ENCODE data around the gene SSTR1. TPM values are rescaled to one million over a fixed set of nuclear protein-coding genes. Genes with fewer than 3 reads are reported as not detected.

Gene SSTR1
- total RNA-seq, 2 experiments from 2014 or later: not detected

DNA sequence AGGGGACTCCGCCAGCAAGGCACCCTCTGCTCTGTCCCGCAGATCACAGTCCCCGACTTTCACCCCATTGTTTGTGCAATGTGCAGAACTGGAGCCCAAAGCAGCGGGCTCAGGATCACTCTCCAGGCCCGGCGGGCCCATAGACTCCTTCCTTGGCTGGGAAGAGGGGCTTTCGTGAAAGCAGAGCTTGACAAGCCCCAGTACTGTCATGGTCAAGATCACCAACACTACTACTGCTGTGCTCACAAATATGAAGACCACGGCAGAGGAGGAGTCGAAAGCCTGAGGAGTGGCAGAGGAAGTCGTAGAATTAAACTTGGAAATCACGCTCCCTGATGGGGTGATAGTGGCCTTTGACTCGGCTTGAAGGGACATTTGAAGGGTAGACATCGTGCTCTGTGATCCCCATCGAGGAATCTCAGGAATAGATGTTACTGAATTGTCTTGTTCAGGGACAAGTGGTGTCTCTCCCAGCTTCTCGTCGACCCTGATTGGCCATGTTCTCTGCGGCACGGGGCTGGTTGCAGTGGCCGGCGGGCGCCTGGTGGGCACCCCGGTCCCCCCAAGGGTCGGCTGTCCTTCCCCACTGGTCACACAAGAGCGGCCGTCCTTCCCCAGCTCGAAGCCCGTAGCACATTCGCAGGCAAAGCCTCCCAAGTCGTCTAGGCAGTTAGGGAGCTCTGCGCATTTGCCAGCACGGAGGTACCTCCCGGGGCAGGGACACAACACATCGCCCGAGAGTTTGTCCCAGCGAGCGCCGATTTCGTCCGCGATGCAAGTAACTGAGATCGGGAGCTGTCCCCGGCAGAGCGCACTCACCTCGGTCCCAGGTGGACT is 47.1 kb downstream of the SSTR1 start:
- peak; percentile 10 for DNase-seq
- ChIA-PET CTCF (no interaction called here), POLR2A (no interaction called here)
- no peaks in the 10 kb centered on the region for H3K9me3 Mint-ChIP-seq
- no peak overlapping the region for H3K27ac Mint-ChIP-seq
- intact Hi-C loops (cut with micrococcal nuclease): loop anchor here (5.0 kb wide), 1 partner anchor 47 kb away; the partner anchor contains the start of gene SSTR1
- H3K4me1 Mint-ChIP-seq (ENCODE audit: low read depth): peaks cover 6% of the 10 kb centered on the region
- H3K36me3 Mint-ChIP-seq: no peaks in the 10 kb centered on the region
- H3K4me3 Mint-ChIP-seq: peak overlapping the region; percentile 29
- H3K27me3 Mint-ChIP-seq: peaks cover 32% of the 10 kb centered on the region

DNA sequence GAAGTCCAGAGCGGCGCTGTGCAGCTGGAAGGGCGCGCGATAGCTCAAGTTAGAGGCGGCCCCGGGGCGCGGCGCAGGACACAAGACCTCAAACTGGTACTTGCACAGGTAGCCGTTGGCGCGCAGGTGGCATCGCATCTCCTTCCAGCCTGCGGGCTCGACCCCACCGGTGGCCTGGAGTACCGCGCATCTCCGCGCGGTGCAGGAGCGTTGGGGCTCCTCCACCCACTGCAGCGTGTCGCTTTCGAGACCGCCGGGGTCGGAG is 47.6 kb downstream of the SSTR1 start:
- H3K36me3 Mint-ChIP-seq: no peaks in the 10 kb centered on the region
- ChIA-PET CTCF (no interaction called here), POLR2A (no interaction called here)
- peaks cover 32% of the 10 kb centered on the region for H3K27me3 Mint-ChIP-seq
- intact Hi-C loops (cut with micrococcal nuclease): loop anchor here (5.0 kb wide), 1 partner anchor 48 kb away; the partner anchor contains the start of gene SSTR1
- H3K27ac Mint-ChIP-seq: no peak overlapping the region
- H3K9me3 Mint-ChIP-seq: no peaks in the 10 kb centered on the region
- peak; percentile 13 for DNase-seq
- peaks cover 6% of the 10 kb centered on the region for H3K4me1 Mint-ChIP-seq (ENCODE audit: low read depth)
- peak overlapping the region; percentile 29 for H3K4me3 Mint-ChIP-seq

DNA sequence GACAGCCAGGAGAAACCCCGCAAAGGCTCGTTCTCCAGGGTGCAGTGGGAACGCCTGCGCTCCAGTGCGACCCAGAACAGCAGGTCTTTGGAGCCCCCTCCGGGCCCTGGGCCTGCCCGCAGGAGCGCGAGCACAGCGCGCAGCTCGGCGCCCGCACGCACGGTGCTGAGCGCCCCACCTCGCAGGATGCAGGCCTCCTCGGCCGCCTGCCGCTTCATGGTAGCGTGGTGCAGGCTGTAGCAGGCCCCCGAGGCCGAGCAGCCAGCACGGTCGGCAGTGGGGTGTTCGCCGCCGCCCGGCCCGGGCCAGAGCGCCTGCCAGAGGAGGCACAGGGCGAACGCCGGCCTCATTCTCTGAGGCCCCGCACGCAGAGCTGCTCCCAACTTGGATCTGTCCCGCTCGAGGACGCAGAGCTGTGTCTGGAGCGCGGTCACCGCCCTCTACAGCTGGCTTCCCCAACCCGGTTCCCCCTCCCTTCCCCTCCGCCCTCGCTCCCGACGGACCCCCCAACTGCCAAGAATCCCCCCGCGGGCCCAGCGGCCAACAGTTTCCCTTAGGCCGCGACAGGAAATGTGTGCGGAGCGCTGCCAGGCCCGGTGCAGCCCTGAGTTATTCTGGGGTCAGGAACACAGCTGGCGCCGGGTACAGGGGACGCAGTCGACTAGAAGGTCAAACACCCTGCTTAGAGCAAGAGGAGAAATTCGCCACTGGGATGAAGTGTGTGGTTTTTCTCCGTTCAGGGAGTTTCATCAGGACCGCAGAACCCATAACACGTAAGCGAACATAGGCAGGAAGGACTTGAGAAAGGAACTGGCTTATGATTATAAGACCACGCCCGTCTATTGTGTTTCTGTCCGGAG is 48.2 kb downstream of the SSTR1 start, which contains the start of gene CLEC14A:
TSS of gene CLEC14A (minus strand) at position 421 of the 860 bp plus-strand sequence. CDS start at position 350, 71 bp downstream.
- DNase-seq: peak; percentile 12
- peaks cover 32% of the 10 kb centered on the region for H3K27me3 Mint-ChIP-seq
- no peak within 1 kb of the TSS for H3K27ac Mint-ChIP-seq
- CTCF ChIA-PET: no interaction called here
- H3K4me1 Mint-ChIP-seq (ENCODE audit: low read depth): peaks cover 6% of the 10 kb centered on the region
- intact Hi-C loops (cut with micrococcal nuclease): loop anchor here (5.0 kb wide), 1 partner anchor 49 kb away; the partner anchor contains the start of gene SSTR1
- H3K36me3 Mint-ChIP-seq: no peaks in the 10 kb centered on the region
- peak within 1 kb of the TSS; percentile 34 for H3K4me3 Mint-ChIP-seq
- no peaks in the 10 kb centered on the region for H3K9me3 Mint-ChIP-seq
- POLR2A ChIA-PET: no interaction called here

DNA sequence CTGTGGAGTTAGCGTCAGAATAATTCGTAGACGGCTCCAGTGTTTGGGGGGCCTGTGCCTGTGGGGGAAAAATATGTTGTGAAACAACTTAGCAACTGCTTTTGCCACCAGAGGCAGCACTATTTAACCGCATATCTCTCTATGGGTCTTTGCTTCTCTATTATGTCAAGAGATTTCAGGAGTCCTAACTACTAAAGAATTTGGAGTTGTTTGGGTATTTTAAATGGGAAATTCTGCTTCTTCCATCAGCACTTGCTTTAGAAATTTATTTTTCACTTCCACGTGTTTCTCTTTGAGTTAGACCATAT is 48.8 kb downstream of the SSTR1 start:
- peak overlapping the region; percentile 34 for H3K4me3 Mint-ChIP-seq
- H3K27me3 Mint-ChIP-seq: peaks cover 32% of the 10 kb centered on the region
- DNase-seq: no peak
- H3K9me3 Mint-ChIP-seq: no peaks in the 10 kb centered on the region
- H3K27ac Mint-ChIP-seq: no peak overlapping the region
- intact Hi-C loops (cut with micrococcal nuclease): loop anchor here (5.0 kb wide), 1 partner anchor 49 kb away; the partner anchor contains the start of gene SSTR1
- peaks cover 6% of the 10 kb centered on the region for H3K4me1 Mint-ChIP-seq (ENCODE audit: low read depth)
- ChIA-PET CTCF (no interaction called here), POLR2A (no interaction called here)
- no peaks in the 10 kb centered on the region for H3K36me3 Mint-ChIP-seq

DNA sequence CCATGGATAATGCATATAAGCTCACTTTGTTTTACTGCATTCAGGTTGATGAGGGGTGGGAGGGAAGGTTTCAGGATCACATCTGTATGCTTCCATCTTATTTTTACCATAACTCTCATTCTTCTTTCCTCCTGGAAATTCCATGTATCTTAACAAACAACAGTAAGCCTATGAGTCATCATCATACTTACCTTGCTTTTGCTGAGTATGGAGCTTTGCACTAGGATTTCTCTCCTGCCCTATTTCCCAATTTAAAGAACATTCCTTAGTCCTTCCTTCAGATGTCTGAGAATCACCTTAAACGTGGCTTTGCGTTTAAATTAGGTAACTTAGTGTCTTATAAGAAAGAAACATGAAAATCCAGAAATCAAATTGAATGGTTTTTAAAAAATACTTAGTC is 49.8 kb downstream of the SSTR1 start:
- no peaks in the 10 kb centered on the region for H3K36me3 Mint-ChIP-seq
- peaks cover 6% of the 10 kb centered on the region for H3K4me1 Mint-ChIP-seq (ENCODE audit: low read depth)
- CTCF ChIA-PET: no interaction called here
- no peak overlapping the region for H3K27ac Mint-ChIP-seq
- H3K27me3 Mint-ChIP-seq: peaks cover 32% of the 10 kb centered on the region
- intact Hi-C loops (cut with micrococcal nuclease): loop anchor here (5.0 kb wide), 1 partner anchor 50 kb away; the partner anchor contains the start of gene SSTR1
- POLR2A ChIA-PET: no interaction called here
- DNase-seq: no peak
- no peak overlapping the region for H3K4me3 Mint-ChIP-seq
- H3K9me3 Mint-ChIP-seq: peaks cover 6% of the 10 kb centered on the region

DNA sequence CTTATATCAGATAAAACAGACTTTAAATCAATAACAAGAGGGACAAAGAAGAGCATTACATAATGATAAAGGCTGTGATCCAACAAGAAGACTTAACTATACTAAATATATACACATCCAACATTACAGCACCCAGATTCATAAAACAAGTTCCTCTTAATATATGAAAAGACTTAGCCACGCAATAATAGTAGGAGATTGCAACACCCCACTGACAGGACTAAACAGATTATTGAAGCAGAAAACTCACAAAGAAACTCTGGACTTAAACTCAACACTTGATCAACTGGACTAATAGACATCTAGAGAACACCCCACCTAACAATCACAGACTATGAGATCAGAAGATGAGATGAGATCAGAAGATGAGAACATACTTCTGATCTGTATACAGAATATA is 53.9 kb downstream of the SSTR1 start:
- peaks cover 16% of the 10 kb centered on the region for H3K27me3 Mint-ChIP-seq
- H3K4me3 Mint-ChIP-seq: no peak overlapping the region
- H3K9me3 Mint-ChIP-seq: peaks cover 11% of the 10 kb centered on the region
- POLR2A ChIA-PET: no interaction called here
- H3K4me1 Mint-ChIP-seq (ENCODE audit: low read depth): no peaks in the 10 kb centered on the region
- intact Hi-C loops (cut with micrococcal nuclease): no loop called here
- CTCF ChIA-PET: no interaction called here
- H3K27ac Mint-ChIP-seq: no peak overlapping the region
- H3K36me3 Mint-ChIP-seq: no peaks in the 10 kb centered on the region
- DNase-seq: no peak

Other genes starting within 250 kb of the SSTR1 start
- not detected for gene CLEC14A, start 48.2 kb downstream of the SSTR1 start, total RNA-seq